Trophoblast cell (in vitro differentiated cells and primary cell): ENCODE results near the gene GAK.

Source experiments
- DNase-seq, 2 donors: peaks; one replicate each; pipeline ENCODE4 v3.0.0-alpha.2; 2016
- H2AFZ ChIP-seq: 2 replicates; pipeline ENCODE4 v1.6.1; 2013; ENCODE audit warnings: low read length, moderate library complexity, mild to moderate bottlenecking; ENCODE audit not compliant: insufficient read depth, poor library complexity
- H2AK5ac ChIP-seq: 2 replicates; pipeline ENCODE4 v1.6.1; 2013; ENCODE audit warnings: mild to moderate bottlenecking, low read length
- H2BK120ac ChIP-seq: 2 replicates; pipeline ENCODE4 v1.6.1; 2013; ENCODE audit warnings: low read length, mild to moderate bottlenecking, moderate library complexity; ENCODE audit not compliant: insufficient read depth, poor library complexity
- H2BK12ac ChIP-seq: 2 replicates; pipeline ENCODE4 v1.6.1; 2013; ENCODE audit warnings: mild to moderate bottlenecking, low read length, moderate library complexity
- H2BK5ac ChIP-seq: 2 replicates; pipeline ENCODE4 v1.6.1; 2013; ENCODE audit warnings: low read length, low read depth, moderate library complexity, mild to moderate bottlenecking; ENCODE audit not compliant: poor library complexity
- H3K14ac ChIP-seq: 2 replicates; pipeline ENCODE4 v1.6.1; 2013; ENCODE audit warnings: mild to moderate bottlenecking, low read length
- H3K18ac ChIP-seq: 2 replicates; pipeline ENCODE4 v1.6.1; 2013; ENCODE audit warnings: mild to moderate bottlenecking, low read length
- H3K23ac ChIP-seq: 2 replicates; pipeline ENCODE4 v1.6.1; 2013; ENCODE audit warnings: low read length
- H3K27ac ChIP-seq: 2 replicates; pipeline ENCODE4 v1.5.1; 2013; ENCODE audit warnings: low read depth, mild to moderate bottlenecking, inconsistent platforms, low read length, moderate library complexity
- H3K27me3 ChIP-seq: 2 replicates; pipeline ENCODE4 v1.6.1; 2013; ENCODE audit warnings: inconsistent platforms, mild to moderate bottlenecking, low read length, moderate library complexity; ENCODE audit not compliant: insufficient read depth
- H3K36me3 ChIP-seq, 2 experiments: 1 replicate in 1 of 2; 2 replicates in 1 of 2; pipeline ENCODE4 v1.6.1; 2013; ENCODE audit warnings: low read length in 2 of 2, mild to moderate bottlenecking in 2 of 2, moderate library complexity in 1 of 2; ENCODE audit not compliant: insufficient read depth in 2 of 2, control insufficient read depth in 1 of 2
- H3K4ac ChIP-seq: 2 replicates; pipeline ENCODE4 v1.6.1; 2013; ENCODE audit warnings: low read depth, mild to moderate bottlenecking, low read length, moderate library complexity
- H3K4me1 ChIP-seq, 2 experiments: 1 replicate in 1 of 2; 2 replicates in 1 of 2; pipeline ENCODE4 v1.6.1; 2013; ENCODE audit warnings: low read length in 2 of 2, mild to moderate bottlenecking in 2 of 2, moderate library complexity in 1 of 2; ENCODE audit not compliant: insufficient read depth in 2 of 2, control insufficient read depth in 1 of 2
- H3K4me2 ChIP-seq: 2 replicates; pipeline ENCODE4 v1.6.1; 2013; ENCODE audit warnings: inconsistent platforms, mild to moderate bottlenecking, low read length, moderate library complexity
- H3K4me3 ChIP-seq: 2 replicates; pipeline ENCODE4 v1.5.1; 2013; ENCODE audit warnings: mild to moderate bottlenecking, low read depth, low read length, inconsistent platforms
- H3K79me1 ChIP-seq: one replicate; pipeline ENCODE4 v1.6.1; 2013; ENCODE audit warnings: low read length
- H3K79me2 ChIP-seq: 2 replicates; pipeline ENCODE4 v1.6.1; 2013; ENCODE audit warnings: low read length, mild to moderate bottlenecking; ENCODE audit not compliant: control insufficient read depth, insufficient read depth, poor library complexity
- H3K9ac ChIP-seq: 2 replicates; pipeline ENCODE4 v1.6.1; 2013; ENCODE audit warnings: mild to moderate bottlenecking, low read length
- H3K9me3 ChIP-seq: 2 replicates; pipeline ENCODE4 v1.6.1; 2013; ENCODE audit warnings: low read depth, mild to moderate bottlenecking, control low read depth, inconsistent platforms, low read length; ENCODE audit not compliant: insufficient read depth
- H4K12ac ChIP-seq: 2 replicates; pipeline ENCODE4 v1.6.1; 2013; ENCODE audit warnings: low read depth, mild to moderate bottlenecking, low read length, moderate library complexity
- H4K8ac ChIP-seq: 2 replicates; pipeline ENCODE4 v1.6.1; 2013; ENCODE audit warnings: low read depth, mild to moderate bottlenecking, low read length, moderate library complexity
- H4K91ac ChIP-seq: one replicate; pipeline ENCODE4 v1.6.1; 2013; ENCODE audit warnings: low read depth, mild to moderate bottlenecking, low read length, moderate library complexity
- WGBS: extraction: QIAGEN DNeasy Blood & Tissue Kit; methylation state at CpG from one replicate; pipeline ENCODE4 v1.1.7; 2013; ENCODE audit warnings: missing lambda C conversion rate; ENCODE audit not compliant: insufficient read length, insufficient coverage; ENCODE audit errors: extremely low coverage; 5-methylcytosine and 5-hydroxymethylcytosine counted together

The GAK gene

DNA sequence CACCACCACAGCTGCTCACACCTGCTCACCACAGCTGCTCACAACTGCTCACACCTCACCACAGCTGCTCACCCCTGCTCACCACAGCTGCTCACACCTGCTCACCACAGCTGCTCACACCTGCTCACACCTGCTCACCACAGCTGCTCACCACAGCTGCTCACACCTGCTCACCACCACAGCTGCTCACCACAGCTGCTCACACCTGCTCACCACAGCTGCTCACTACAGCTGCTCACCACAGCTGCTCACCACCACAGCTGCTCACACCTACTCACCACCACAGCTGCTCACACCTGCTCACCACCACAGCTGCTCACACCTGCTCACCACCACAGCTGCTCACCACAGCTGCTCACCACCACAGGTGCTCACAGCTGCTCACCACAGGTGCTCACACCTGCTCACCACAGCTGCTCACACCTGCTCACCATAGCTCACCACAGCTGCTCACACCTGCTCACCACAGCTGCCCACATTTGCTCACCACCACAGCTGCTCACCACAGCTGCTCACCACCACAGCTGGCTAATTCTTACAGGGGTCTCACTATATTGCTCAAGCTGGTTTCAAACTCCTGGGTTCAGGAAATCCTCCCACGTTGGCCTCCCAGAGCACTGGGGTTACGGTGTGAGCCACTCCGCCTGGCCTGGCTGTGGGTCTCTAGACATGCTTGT is 75.8 kb downstream of the GAK start:
- H3K14ac ChIP-seq: no peak overlapping the region
- no peak overlapping the region for H3K18ac ChIP-seq
- H3K79me2 ChIP-seq: no peaks in the 10 kb centered on the region
- peaks cover 65 to 67% of the 10 kb centered on the region in 2 experiments for H3K36me3 ChIP-seq
- H2BK12ac ChIP-seq: no peak overlapping the region
- no peak overlapping the region for H4K8ac ChIP-seq
- no peak overlapping the region for H3K4me2 ChIP-seq
- H2BK5ac ChIP-seq: no peak overlapping the region
- no peak overlapping the region for H4K91ac ChIP-seq
- no peak overlapping the region for H2BK120ac ChIP-seq
- no peak overlapping the region for H3K4me3 ChIP-seq
- H3K4ac ChIP-seq: no peak overlapping the region
- no peaks in the 10 kb centered on the region for H3K79me1 ChIP-seq
- no peak overlapping the region for H2AK5ac ChIP-seq
- no peak overlapping the region for H3K9ac ChIP-seq
- H3K4me1 ChIP-seq: no peaks in the 10 kb centered on the region
- DNase-seq: no peak
- no peak overlapping the region for H3K27ac ChIP-seq
- no peaks in the 10 kb centered on the region for H3K27me3 ChIP-seq
- H2AFZ ChIP-seq: no peak overlapping the region
- H3K23ac ChIP-seq: no peak overlapping the region
- WGBS: no CpG with 5 or more reads among the region's 3 CpGs
- H4K12ac ChIP-seq: no peak overlapping the region
- peaks cover 9% of the 10 kb centered on the region for H3K9me3 ChIP-seq

DNA sequence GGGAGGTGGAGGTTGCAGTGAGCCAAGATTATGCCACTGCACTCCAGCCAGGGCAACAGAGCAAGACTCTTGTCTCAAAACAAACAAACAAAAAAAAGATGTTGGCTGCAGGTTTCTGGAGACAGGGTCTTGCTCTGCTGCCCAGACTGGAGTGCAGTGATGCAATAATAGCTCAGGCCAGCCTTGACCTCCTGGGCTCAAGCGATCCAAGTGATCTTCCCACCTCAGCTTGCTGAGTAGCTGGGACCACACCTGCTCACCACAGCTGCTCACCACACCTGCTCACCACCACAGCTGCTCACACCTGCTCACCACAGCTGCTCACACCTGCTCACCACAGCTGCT is 76.3 kb downstream of the GAK start:
- H2AK5ac ChIP-seq: no peak overlapping the region
- H3K27ac ChIP-seq: no peak overlapping the region
- no peak overlapping the region for H3K4ac ChIP-seq
- no peaks in the 10 kb centered on the region for H3K4me1 ChIP-seq
- no peak overlapping the region for H2BK12ac ChIP-seq
- H3K27me3 ChIP-seq: no peaks in the 10 kb centered on the region
- no peak overlapping the region for H2BK120ac ChIP-seq
- H4K8ac ChIP-seq: no peak overlapping the region
- no peak overlapping the region for H3K4me2 ChIP-seq
- H3K9ac ChIP-seq: no peak overlapping the region
- peaks cover 9% of the 10 kb centered on the region for H3K9me3 ChIP-seq
- no peak overlapping the region for H2AFZ ChIP-seq
- H4K12ac ChIP-seq: no peak overlapping the region
- H3K14ac ChIP-seq: no peak overlapping the region
- peaks cover 66% of the 10 kb centered on the region in 2 experiments for H3K36me3 ChIP-seq
- no peak overlapping the region for H3K18ac ChIP-seq
- H3K23ac ChIP-seq: no peak overlapping the region
- WGBS: no CpG with 5 or more reads among the region's 1 CpG
- no peak overlapping the region for H3K4me3 ChIP-seq
- H4K91ac ChIP-seq: no peak overlapping the region
- H3K79me2 ChIP-seq: no peaks in the 10 kb centered on the region
- DNase-seq: no peak
- H2BK5ac ChIP-seq: no peak overlapping the region
- H3K79me1 ChIP-seq: no peaks in the 10 kb centered on the region

DNA sequence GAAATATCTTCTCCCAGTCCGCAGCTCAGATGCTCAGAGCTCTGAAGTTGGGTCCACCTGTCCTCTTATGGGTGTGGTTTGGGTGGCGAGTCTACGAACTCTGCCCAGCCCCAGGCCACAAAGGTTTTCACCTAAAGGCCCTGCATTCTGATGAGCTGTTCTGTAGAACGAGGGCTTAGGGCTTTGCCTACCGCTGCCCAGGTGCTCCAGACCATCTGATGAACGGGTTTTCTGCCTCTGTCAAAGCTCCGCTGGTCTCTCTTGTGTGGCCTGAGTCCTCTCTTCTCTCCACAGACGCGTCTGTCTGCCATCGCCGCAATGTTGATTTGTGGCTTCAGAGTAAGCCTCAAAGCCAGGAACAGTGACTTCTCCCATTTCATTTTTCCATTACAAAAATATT is 77.8 kb downstream of the GAK start:
- H3K23ac ChIP-seq: no peak overlapping the region
- no peaks in the 10 kb centered on the region for H3K79me1 ChIP-seq
- H2AK5ac ChIP-seq: no peak overlapping the region
- no peak overlapping the region for H3K4me3 ChIP-seq
- H3K9me3 ChIP-seq: peaks cover 9% of the 10 kb centered on the region
- H3K4ac ChIP-seq: no peak overlapping the region
- no peak for DNase-seq
- WGBS: no CpG with 5 or more reads among the region's 11 CpGs
- H2BK5ac ChIP-seq: no peak overlapping the region
- no peak overlapping the region for H2BK12ac ChIP-seq
- H4K12ac ChIP-seq: no peak overlapping the region
- no peak overlapping the region for H4K91ac ChIP-seq
- no peak overlapping the region for H2AFZ ChIP-seq
- H3K18ac ChIP-seq: no peak overlapping the region
- H3K36me3 ChIP-seq: peaks cover 67 to 70% of the 10 kb centered on the region in 2 experiments
- no peaks in the 10 kb centered on the region for H3K79me2 ChIP-seq
- H3K9ac ChIP-seq: no peak overlapping the region
- H3K27ac ChIP-seq: no peak overlapping the region
- no peaks in the 10 kb centered on the region for H3K27me3 ChIP-seq
- no peak overlapping the region for H4K8ac ChIP-seq
- no peak overlapping the region for H3K14ac ChIP-seq
- H3K4me1 ChIP-seq: no peaks in the 10 kb centered on the region
- no peak overlapping the region for H2BK120ac ChIP-seq
- no peak overlapping the region for H3K4me2 ChIP-seq

DNA sequence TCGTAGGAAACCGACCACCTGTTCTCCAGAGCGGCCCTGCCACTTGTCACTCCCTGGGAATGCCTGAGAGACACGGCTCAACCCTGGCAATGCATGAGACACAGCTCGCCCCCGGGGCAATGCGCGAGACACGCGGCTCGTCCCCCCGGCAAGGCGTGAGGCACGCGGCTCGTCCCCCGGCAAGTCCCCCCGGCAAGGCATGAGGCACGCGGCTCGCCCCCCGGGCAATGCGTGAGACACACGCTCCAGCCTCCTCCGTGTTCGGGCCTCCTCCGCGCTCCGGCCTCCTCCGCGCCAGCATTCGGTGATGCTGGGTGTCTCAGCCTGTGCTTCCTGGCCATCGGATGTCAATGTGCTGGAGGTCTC is 78.7 kb downstream of the GAK start:
- Histone ChIP-seq H3K27ac (no peak overlapping the region), H3K27me3 (no peaks in the 10 kb centered on the region), H4K8ac (no peak overlapping the region), H4K91ac (no peak overlapping the region), H3K4me1 (no peaks in the 10 kb centered on the region), H3K14ac (no peak overlapping the region), H2BK5ac (no peak overlapping the region), H2AK5ac (no peak overlapping the region), H3K18ac (no peak overlapping the region), H2AFZ (no peak overlapping the region), H3K23ac (no peak overlapping the region), H3K9me3 (peaks cover 9% of the 10 kb centered on the region), H2BK12ac (no peak overlapping the region), H3K36me3 (peaks cover 63 to 66% of the 10 kb centered on the region in 2 experiments), H3K79me1 (no peaks in the 10 kb centered on the region), H3K4me2 (no peak overlapping the region), H2BK120ac (no peak overlapping the region), H3K4me3 (no peak overlapping the region), H3K4ac (no peak overlapping the region), H3K79me2 (no peaks in the 10 kb centered on the region), H4K12ac (no peak overlapping the region), H3K9ac (no peak overlapping the region)
- DNase-seq: no peak
- no CpG with 5 or more reads among the region's 33 CpGs for WGBS
